Measurements from ENCODE around the gene STAP1.

STAP1 gene

GRCh38 chr4:67571975-67572374, 13.4 kb downstream of the STAP1 start:
- TF ChIP-seq REST (IDR thresholded peaks at IDR 0.05; ENCODE audit: insufficient read depth in 1 of 2, low read depth in 2 of 2, low read length in 2 of 2) (no peak), FOXP2 (optimal IDR thresholded peaks at IDR 0.05; ENCODE audit: borderline replicate concordance, extremely low read depth, extremely low read length, insufficient read depth) (no peak), TAF1 (IDR thresholded peaks at IDR 0.05; ENCODE audit: borderline replicate concordance, insufficient read depth, low read length) (no peak), POLR2AphosphoS5 (IDR thresholded peaks at IDR 0.05; ENCODE audit: low read depth, low read length) (no peak), SIN3A (IDR thresholded peaks at IDR 0.05; ENCODE audit: borderline replicate concordance, insufficient read depth, low read length) (no peak)

- TF ChIP-seq FOXP2 (optimal IDR thresholded peaks at IDR 0.05; ENCODE audit: borderline replicate concordance, extremely low read depth, extremely low read length, insufficient read depth) (no peak), TAF1 (IDR thresholded peaks at IDR 0.05; ENCODE audit: borderline replicate concordance, insufficient read depth, low read length) (no peak), POLR2AphosphoS5 (IDR thresholded peaks at IDR 0.05; ENCODE audit: low read depth, low read length) (no peak), SIN3A (IDR thresholded peaks at IDR 0.05; ENCODE audit: borderline replicate concordance, insufficient read depth, low read length) (no peak), REST (IDR thresholded peaks at IDR 0.05; ENCODE audit: insufficient read depth in 1 of 2, low read depth in 2 of 2, low read length in 2 of 2) (no peak)
Observed at GRCh38 chr4:67573193-67573592, 14.7 kb downstream of the STAP1 start.

- no peak for TF ChIP-seq POLR2AphosphoS5 (IDR thresholded peaks at IDR 0.05; ENCODE audit: low read depth, low read length)
- TF ChIP-seq TAF1 (IDR thresholded peaks at IDR 0.05; ENCODE audit: borderline replicate concordance, insufficient read depth, low read length): no peak
- TF ChIP-seq FOXP2 (optimal IDR thresholded peaks at IDR 0.05; ENCODE audit: borderline replicate concordance, extremely low read depth, extremely low read length, insufficient read depth): no peak
- TF ChIP-seq REST (IDR thresholded peaks at IDR 0.05; ENCODE audit: insufficient read depth in 1 of 2, low read depth in 2 of 2, low read length in 2 of 2): no peak
- TF ChIP-seq SIN3A (IDR thresholded peaks at IDR 0.05; ENCODE audit: borderline replicate concordance, insufficient read depth, low read length): no peak
Observed at GRCh38 chr4:67575232-67576058, 16.9 kb downstream of the STAP1 start.

GRCh38 chr4:67576059-67576466, 17.5 kb downstream of the STAP1 start:
- TF ChIP-seq FOXP2 (optimal IDR thresholded peaks at IDR 0.05; ENCODE audit: borderline replicate concordance, extremely low read depth, extremely low read length, insufficient read depth): no peak
- TF ChIP-seq TAF1 (IDR thresholded peaks at IDR 0.05; ENCODE audit: borderline replicate concordance, insufficient read depth, low read length): no peak
- TF ChIP-seq SIN3A (IDR thresholded peaks at IDR 0.05; ENCODE audit: borderline replicate concordance, insufficient read depth, low read length): no peak
- no peak for TF ChIP-seq REST (IDR thresholded peaks at IDR 0.05; ENCODE audit: insufficient read depth in 1 of 2, low read depth in 2 of 2, low read length in 2 of 2)
- TF ChIP-seq POLR2AphosphoS5 (IDR thresholded peaks at IDR 0.05; ENCODE audit: low read depth, low read length): no peak

Measured in PFSK-1 (cell line).